ENCODE results near the gene PSMD12.
"Not testable (repeated sequence)": the region's sequence is repeated elsewhere in the genome, so short reads cannot be mapped to it uniquely, and the experiment has no call there.

PSMD12 gene

DNA sequence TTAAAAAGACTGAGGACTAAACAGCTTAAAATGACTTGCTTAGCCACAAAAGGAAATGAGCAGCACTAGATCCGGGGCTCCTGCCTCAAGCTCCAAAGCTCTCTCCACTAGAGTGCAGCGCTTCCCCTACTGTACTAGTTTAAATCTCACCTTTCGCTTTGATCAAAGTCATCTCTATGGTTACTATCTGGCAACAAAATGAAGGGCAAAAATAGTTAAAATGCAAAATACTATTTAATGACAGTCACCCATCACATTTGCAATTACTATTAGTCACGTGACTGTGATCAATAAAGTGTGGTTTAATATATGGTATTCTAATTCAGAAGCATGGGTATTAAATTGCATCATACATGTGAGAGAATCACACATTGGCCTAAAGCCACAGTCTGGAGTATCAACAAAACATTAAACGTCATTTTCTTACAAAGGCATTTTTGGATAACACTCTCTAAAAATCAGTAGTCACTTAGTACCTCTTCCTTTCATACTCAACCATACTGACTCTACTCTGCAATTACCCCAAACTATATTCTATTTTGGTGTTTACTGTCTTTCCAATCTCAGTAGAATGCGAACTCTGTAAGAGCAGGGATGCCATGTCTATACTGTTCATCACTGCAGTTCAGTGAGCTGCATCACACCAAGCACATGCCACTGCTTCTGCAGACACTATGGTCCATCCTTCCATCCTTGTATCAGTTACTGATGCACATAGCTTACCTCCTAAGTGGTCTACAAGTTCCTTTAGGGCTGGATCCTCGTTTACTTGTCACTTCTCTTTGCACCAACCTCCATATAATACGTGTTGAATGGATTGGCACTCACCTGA lies 6.2 kb downstream of the PSMD12 start:
- no peak for DNase-seq (ENCODE audit: low read depth in 2 of 2, low spot score in 1 of 2)

GRCh38 chr17:67358612-67359011 lies 7.8 kb downstream of the PSMD12 start:
- no peak for DNase-seq (ENCODE audit: low read depth in 2 of 2, low spot score in 1 of 2)

DNA sequence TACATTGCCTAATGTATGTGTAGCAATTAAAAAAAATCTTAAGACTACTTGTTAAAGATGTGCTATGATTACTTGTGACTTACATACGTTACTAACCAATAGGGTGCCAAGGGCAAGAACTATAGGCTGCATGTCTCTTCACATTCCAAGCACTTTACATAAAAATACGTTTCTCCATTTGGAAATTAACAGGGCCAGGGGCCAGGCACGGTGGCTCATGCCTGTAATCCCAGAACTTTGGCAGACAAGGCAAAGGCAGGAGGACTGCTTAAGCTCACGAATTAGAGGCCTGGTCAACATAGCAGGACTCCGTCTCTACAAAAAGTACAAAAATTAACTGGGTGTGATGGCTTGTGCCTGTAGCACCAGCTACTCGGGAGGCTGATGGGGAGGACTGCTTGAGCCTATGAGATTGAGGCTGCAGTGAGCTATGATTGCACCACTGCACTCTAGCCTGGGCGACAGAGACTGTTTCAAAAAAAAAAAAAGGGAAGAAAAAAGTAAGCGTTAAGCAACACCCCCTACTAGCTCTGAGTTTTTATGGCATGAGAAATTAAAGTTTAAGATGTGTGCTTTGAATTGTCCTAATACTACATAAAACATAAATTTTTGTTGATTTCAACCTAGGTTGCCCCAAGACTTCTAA lies 12.3 kb downstream of the PSMD12 start:
- no peak for DNase-seq (ENCODE audit: low read depth in 2 of 2, low spot score in 1 of 2)

- no peak for DNase-seq (ENCODE audit: low read depth in 2 of 2, low spot score in 1 of 2)
Measured at GRCh38 chr17:67353161-67353560, 13.2 kb downstream of the PSMD12 start.

DNA sequence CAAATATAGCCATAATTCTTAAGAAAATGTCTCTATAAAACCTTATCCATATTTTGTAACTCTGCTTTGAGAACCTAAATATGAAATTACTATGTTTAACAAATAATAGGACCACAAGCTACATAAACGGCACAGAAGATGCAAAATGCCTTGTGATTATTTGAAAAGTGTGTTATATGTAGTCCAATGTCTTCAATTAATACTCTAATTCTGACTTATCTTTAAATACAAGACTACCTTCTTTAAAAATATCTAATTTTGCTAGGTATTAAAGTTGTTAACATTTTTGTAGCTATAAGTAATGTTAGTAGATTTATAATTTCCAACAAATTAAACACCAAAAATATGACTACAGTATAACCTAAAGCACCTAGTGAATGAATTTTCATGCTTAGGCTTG lies 17.0 kb downstream of the PSMD12 start:
- no peak for DNase-seq (ENCODE audit: low read depth in 2 of 2, low spot score in 1 of 2)

- DNase-seq (ENCODE audit: low read depth in 2 of 2, low spot score in 1 of 2) = no peak
Measured at GRCh38 chr17:67347826-67348225, 18.6 kb downstream of the PSMD12 start.

DNA sequence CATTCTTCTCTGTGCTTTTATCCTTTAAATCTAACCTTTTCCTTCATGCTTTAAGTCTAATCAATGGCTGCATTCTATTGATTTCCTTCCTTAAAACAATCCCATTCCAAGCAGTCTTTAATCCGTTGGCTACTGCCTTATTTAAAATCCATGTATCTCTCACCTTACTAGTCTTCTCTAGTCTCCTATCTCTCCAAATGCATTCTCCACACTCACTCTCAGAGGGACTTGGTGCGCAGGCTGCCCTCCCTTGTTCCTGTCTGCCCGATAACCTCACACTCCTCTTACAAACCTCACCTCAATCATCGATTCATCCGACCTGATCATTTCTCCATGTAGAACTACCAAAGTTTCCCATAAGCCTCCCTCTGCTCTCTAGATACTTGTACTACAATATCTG lies 23.1 kb downstream of the PSMD12 start:
- no peak for DNase-seq (ENCODE audit: low read depth in 2 of 2, low spot score in 1 of 2)

DNA sequence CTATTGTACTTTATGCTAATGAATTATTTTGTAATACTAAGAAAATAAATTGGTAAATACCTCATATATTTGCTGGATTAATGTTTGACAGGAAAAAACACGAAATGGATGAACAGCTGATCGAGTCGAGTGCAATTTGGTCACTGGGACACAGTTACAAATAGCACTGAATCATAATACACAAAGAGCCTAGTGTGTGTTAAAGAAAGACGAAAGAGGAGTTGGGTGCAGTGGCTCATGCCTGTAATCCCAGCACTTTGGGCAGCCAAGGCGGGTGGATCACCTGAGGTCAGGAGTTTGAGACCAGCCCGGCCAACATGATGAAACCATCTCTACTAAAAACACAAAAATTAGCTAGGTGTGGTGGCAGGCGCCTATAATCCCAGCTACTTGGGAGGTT lies 28.0 kb downstream of the PSMD12 start:
- not testable (repeated sequence) for DNase-seq (ENCODE audit: low read depth in 2 of 2, low spot score in 1 of 2)

DNA sequence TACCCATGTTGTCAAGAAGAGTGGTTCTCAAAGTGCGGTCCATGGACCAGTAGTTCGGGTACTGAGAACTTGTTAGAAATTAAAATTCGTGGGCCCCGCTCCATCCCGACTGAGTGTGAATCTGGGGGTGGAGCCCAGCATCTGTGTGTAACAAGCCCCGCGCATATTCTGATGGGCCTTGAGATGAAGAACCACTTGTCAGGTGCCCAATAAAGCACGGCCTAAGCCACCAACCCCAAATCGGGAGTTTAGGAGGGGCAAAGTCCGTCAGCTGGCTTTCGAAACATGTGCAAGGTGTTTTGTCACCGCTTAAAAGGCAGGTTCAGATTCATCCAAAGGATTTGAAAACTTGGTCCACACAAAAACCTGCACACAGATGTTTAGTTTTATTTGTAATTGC lies 29.5 kb downstream of the PSMD12 start:
- no peak for DNase-seq (ENCODE audit: low read depth in 2 of 2, low spot score in 1 of 2)

GRCh38 chr17:67335245-67335835 lies 31.0 kb downstream of the PSMD12 start:
- no peak for DNase-seq (ENCODE audit: low read depth in 2 of 2, low spot score in 1 of 2)

DNA sequence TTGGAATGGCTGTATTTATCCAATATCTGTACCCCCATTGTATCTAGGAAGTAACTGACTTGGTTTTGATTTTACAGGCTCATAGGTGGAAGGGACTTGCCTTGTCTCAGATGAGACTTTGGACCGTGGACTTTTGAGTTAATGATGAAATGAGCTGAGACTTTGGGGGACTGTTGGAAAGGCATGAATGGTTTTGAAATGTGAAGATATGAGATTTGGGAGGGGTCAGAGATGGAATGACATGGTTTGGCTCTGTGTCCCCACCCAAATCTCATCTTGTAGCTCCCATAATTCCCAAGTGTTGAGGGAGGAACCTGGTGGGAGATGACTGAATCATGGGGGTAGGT lies 34.2 kb downstream of the PSMD12 start:
- DNase-seq (ENCODE audit: low read depth in 2 of 2, low spot score in 1 of 2) = not testable (repeated sequence)

DNA sequence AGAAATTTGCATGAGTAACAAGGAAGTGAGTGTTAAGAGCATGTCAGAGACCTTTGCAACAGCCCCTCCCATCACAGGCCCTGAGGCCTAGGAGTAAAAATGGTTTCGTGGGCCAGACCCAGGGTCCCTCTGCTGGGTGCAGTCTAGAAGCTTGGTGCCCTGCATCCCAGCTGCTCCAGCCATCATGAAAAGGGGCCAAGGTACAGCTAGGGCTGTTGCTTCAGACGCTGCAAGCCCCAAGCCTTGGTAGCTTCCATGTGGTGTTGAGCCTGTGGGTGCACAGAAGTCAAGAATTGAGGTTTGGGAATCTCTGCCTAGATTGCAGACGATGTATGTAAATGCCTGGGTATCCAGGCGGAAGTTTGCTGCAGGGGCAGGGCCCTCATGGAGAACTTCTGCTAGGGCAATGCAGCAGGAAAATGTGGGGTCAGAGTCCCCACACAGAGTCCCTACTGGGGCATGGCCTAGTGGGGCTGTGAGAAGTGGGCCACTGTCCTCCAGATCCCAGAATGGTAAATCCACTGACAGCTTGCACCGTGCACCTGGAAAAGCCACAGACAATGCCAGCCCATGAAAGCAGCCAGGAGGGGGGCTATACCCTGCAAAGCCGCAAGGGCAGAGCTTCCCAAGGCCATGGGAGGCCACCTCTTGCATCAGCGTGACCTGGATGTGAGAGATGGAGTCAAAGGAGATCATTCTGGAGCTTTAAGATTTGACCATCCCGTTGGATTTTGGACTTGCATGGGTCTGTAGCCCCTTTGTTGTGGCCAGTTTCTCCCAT lies 34.8 kb downstream of the PSMD12 start:
- not testable (repeated sequence) for DNase-seq (ENCODE audit: low read depth in 2 of 2, low spot score in 1 of 2)

- DNase-seq (ENCODE audit: low read depth in 2 of 2, low spot score in 1 of 2) = no peak
Measured at GRCh38 chr17:67328026-67328425, 38.4 kb downstream of the PSMD12 start.

GRCh38 chr17:67326959-67327745 lies 39.2 kb downstream of the PSMD12 start:
- DNase-seq (ENCODE audit: low read depth in 2 of 2, low spot score in 1 of 2) = not testable (repeated sequence)

DNA sequence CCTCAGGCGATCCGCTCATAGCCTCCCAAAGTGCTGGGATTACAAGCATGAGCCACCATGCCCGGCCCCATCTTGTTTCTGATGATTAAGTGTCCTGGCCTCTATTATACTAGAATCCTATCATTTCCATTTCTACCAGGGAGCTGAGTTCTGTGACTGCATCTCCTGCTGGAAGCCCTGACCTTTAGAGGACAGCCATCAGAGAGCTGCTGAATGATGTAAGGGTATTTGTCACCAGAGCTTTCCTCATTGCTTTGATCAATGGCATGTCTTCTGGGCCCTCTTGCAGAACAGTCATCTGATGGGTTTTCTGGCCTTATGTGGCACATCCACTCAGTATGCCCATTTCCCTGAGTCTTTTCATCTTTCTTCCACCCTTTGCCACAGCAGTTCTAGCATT lies 39.9 kb downstream of the PSMD12 start:
- DNase-seq (ENCODE audit: low read depth in 2 of 2, low spot score in 1 of 2) = no peak

- DNase-seq (ENCODE audit: low read depth in 2 of 2, low spot score in 1 of 2) = no peak
Measured at GRCh38 chr17:67324330-67324729, 42.0 kb downstream of the PSMD12 start.

- DNase-seq (ENCODE audit: low read depth in 2 of 2, low spot score in 1 of 2) = no peak
Measured at GRCh38 chr17:67323445-67323844, 42.9 kb downstream of the PSMD12 start.

DNA sequence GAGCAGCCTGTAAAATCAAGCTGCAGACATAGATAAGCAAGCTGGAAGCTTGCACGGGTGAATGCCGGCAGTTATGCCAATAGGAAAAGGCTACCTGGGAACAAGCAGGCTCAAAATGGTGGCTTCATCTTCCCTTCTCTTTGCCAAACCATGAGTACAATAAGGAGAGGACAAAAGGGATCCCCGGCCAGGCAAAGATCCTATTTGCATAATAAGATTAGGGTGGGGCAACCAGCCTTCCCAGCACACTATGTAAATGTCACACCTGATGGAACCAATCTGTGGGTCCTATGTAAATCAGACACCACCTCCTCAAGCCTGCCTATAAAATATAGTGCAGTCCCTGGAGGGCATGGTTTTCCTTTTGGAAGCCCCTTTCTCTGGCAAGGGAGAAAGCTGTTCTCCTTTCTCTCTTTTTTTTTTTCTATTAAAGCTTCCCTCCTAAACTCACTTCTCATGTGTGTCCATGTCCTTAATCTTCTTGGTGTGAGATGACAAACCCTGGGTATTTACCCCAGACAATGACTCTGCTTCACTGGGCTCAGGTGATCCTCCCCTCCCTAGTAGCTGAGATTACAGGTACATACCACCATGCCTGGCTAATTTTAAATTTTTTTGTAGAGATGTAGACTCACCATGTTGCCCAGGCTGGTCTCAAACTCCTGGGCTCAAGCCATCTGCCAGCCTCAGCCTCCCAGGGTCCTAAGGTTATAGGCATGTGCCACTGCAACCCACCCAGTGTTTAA lies 44.2 kb downstream of the PSMD12 start:
- no peak for DNase-seq (ENCODE audit: low read depth in 2 of 2, low spot score in 1 of 2)

- not testable (repeated sequence) for DNase-seq (ENCODE audit: low read depth in 2 of 2, low spot score in 1 of 2)
Measured at GRCh38 chr17:67321486-67321885, 44.9 kb downstream of the PSMD12 start.

GRCh38 chr17:67316781-67317180 lies 49.6 kb downstream of the PSMD12 start:
- DNase-seq (ENCODE audit: low read depth in 2 of 2, low spot score in 1 of 2) = no peak

Measured in stimulated activated CD8-positive, alpha-beta memory T cell treated with anti-CD3 and anti-CD28 coated beads, Interleukin-4, amount 100 ng/mL, for 1 hour (primary cell).